H1 (cell line): ENCODE results near the gene HES3.

Source experiments
- ATF2 ChIP-seq: IDR thresholded peaks from 2 replicates; pipeline ENCODE4 v1.6.1; 2012; ENCODE audit warnings: low read length, inconsistent platforms
- BCL11A ChIP-seq, 2 experiments: IDR thresholded peaks; one replicate each; pipeline ENCODE4 v1.6.1; 2011; ENCODE audit warnings: low read depth in 2 of 2, low read length in 2 of 2, mild to moderate bottlenecking in 2 of 2
- CEBPB ChIP-seq: IDR thresholded peaks from 2 replicates; pipeline ENCODE4 v1.6.1; 2012; ENCODE audit warnings: low read depth, low read length
- EZH2 ChIP-seq: fragments of 200-600 bp; sonication (generic); IDR thresholded peaks from 2 replicates; pipeline ENCODE4 v1.7.1; 2012; ENCODE audit warnings: low read depth, mild to moderate bottlenecking, moderate library complexity, low read length, inconsistent platforms; ENCODE audit not compliant: severe bottlenecking

GRCh38 chr1:6223617-6224016, 20.4 kb upstream of the HES3 start:
- TF ChIP-seq ATF2 (no peak), EZH2 (no peak), BCL11A (IDR thresholded peaks at IDR 0.05; ENCODE audit: low read depth in 2 of 2, low read length in 2 of 2) (no peak), CEBPB (no peak)
